GM21360 (cell line): ENCODE results near the gene MVK.

Source experiments
- ATAC-seq: cut with Tn5 transposase; IDR thresholded peaks from one replicate; pipeline ENCODE4 v1.9.1; 2021; ENCODE audit warnings: mild to moderate bottlenecking, moderate library complexity; ENCODE audit not compliant: unreplicated experiment

MVK gene

GRCh38 chr12:109573029-109573913 lies at the start of gene MVK, which contains the start of gene MMAB:
Gene MVK (plus strand): TSS chr12:109573794. CDS start chr12:109574823, 1,029 bp downstream.
Gene MMAB (minus strand): TSS chr12:109573504. CDS start chr12:109573480, 24 bp downstream.
- peak; percentile 89 for ATAC-seq

DNA sequence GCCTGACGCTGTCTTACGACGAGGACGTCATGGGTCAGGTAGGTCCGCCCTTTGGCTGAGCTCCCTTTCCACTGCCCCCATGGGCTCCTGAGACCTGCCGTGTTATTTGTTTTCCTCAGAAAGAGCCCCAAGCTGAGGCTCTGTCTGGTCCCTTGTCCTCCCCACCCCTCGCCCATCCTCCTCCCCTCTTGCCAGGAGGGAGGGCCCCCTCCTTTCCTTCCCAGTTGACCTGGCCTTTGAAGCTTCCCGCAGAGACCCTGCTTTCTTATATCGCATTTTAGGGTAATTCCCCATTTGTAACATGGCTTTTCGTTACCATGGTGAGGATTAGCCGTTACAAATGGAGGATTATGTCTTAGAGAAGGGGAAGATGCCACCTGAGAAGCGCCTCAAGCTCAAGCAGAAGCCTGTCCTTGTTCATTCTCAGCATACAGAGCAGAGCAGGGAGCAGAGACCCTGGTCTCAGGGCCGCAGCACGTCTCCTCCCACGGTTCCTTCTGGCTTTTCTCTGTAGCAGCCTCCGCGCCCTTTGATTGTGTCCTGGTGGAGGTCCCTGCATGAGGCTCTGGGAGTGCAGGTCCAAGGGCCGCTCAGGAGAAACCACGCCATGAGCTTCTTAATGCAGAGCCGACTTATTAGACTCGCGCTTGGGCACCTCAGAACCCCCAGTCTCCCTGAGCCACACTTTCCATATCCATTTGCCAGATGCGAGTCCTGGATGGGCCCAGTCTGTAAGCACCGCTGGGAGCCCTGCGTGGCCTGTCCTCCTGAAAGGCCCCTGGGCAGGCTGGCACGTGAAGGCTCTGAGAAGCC lies 48.9 kb upstream of the MVK start:
- no peak for ATAC-seq

DNA sequence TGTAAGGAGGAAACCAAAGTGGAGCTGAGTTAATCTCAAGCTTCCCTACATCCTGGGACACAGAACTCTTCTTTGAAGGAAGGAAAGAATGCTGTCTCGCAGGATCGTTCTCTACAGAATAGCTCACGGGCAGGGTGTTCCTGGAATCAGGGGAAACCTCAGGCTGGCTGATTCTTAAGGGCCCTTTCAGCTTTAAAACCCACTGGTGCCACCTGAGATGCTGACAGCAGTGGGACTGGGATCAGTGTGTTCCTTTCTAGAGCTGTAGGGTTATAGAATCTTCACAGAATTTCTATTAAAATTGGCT lies 48.4 kb upstream of the MVK start:
- no peak for ATAC-seq

DNA sequence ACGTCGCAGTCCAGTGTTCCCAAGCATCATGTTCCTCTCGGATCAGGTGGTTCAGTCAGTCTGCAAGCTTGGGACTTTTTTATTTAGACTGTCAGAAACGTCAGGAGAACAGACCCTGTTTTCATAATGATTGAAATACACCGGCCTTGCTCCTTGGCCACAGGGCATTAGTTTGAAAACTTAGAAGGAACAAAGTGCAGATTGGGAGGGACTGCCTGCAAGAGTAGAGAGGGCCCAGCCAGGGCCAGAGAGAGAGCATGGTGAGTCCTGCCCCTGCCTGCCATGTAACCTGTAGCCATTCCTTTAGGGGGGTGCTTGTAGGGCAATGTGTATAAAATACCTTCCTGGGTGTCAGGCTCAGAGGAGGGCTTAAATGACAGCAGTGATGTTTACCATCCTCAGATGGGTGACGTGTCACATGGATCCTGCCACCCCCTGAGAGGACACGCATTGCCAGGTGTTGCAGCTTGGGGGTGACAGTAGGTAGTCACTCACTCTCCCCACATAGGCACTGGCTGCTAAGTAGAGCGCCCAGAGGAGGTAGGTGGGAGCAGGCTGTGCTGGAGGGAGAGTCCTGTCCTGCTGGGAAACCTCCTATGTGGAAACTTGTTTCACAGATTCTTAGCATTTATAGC lies 46.0 kb upstream of the MVK start:
- no peak for ATAC-seq

- ATAC-seq = no peak
Measured at GRCh38 chr12:109529691-109530640, 43.6 kb upstream of the MVK start.

- ATAC-seq = no peak
Measured at GRCh38 chr12:109531411-109531810, 42.2 kb upstream of the MVK start.

DNA sequence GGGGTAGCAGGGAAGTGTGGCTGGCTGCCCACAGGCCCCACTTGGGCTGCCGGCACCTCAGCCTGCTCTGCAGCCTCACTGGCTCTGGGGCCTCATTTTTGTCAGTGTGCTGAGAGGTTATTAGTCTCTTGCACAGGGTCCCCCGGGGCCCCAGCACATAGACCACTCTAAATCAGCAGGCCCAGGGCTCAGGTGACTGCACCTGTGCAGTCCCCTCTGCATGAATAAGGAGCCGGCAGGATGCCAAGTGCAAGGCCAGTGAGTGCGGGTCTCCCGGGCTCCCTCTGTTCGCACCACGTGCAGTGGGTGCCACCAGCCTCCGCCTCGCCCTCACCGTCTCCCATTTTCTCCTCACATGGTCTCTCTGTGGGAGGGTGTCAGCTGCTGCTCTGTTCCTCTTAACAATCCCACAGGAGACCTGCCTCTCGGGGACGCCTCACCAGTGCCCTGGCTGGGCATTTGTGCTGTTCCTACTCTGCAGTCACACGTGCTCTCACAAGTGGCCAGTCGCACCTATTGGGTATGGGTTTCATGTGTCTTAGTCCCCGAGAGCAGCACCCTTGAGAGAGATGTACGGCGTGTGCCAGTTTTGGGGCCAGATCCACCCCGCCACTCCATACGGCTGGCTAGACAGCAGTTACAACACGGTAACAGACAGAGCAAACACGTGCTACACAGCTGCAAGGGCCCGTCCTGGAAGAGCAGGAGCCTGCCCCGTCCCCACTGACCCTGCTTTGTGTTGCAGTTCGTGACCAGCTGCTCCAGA lies 40.7 kb upstream of the MVK start:
- no peak for ATAC-seq

GRCh38 chr12:109533487-109533740 lies 40.2 kb upstream of the MVK start:
- ATAC-seq = no peak

GRCh38 chr12:109534456-109534855 lies 39.1 kb upstream of the MVK start:
- ATAC-seq = no peak

- ATAC-seq = no peak
Measured at GRCh38 chr12:109535231-109535862, 38.2 kb upstream of the MVK start.

DNA sequence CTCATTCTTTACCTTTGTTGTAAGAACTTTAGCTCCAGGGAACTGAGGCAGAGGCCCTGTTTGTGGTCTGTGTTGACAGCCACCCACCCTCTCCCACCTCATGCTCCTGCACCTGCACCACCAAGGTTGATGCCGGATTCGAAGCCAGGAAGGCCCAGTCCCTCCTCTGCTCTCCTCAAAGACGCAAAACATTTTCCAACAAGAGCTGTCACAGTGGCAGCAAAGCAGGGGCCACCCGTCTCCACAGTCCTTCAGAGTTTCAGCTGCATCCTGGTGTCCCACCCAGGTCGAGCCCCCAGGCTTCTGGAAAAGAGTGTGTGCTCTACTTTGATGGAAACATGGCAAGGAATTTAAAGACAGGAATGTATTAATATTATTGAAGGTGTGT lies 37.7 kb upstream of the MVK start:
- ATAC-seq = no peak

DNA sequence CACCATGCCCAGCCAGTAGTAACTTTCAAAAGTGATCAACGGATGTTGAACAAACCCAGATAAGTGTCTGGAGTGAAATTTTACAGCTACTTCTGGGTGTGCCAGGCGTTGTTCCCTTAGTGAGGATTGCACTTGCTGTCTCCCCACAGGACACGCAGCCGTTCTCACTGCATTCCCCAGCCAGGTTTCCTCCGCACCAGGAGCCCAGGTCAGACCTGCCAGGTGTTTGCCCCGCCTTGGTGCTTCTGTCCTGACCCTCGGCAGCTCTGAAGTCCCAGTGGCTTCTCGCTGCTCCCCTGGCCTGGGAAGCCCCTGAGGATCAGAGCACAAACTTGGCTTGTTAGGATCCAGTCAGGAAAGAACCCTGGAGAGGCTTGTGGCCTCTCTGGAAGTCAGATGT lies 36.5 kb upstream of the MVK start:
- ATAC-seq = no peak

GRCh38 chr12:109538191-109538863 lies 35.3 kb upstream of the MVK start:
- ATAC-seq = no peak

DNA sequence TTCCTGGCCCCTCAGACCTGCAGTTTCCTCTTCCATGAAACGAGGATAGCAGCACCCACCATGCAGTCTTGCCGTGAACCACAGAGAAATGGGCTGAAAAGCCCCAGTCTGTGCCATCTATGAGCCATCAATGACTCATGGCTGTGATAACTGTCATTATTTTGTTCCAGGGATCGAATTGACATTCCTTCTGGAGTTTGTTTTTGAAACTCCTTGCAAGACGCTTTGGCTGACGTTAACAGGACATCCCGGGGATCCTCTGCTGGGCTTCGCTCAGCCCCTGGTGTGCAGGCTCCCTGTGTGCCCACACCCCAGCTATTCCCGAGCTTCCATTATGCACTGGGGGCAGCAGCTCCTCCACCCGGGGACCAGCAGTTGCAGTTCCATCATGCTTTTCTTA lies 34.1 kb upstream of the MVK start:
- ATAC-seq = no peak

GRCh38 chr12:109540526-109541412 lies 32.8 kb upstream of the MVK start:
- no peak for ATAC-seq

DNA sequence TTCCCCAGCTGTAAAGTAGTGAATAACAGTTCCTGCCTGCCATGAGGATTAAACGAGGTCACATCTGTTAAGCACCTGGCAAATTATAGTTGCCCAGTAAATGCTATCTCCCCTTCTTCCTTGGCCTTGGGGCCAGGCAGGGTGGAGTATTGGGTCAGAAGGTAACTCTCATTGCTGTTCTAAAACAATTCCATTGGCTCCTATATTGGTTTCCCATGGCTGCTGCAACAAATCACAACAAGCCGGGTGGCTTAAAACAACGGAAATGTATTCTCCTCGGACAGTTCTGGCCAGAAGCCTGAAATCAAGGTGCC lies 32.2 kb upstream of the MVK start:
- ATAC-seq = no peak

GRCh38 chr12:109542014-109542413 lies 31.6 kb upstream of the MVK start:
- ATAC-seq = no peak

DNA sequence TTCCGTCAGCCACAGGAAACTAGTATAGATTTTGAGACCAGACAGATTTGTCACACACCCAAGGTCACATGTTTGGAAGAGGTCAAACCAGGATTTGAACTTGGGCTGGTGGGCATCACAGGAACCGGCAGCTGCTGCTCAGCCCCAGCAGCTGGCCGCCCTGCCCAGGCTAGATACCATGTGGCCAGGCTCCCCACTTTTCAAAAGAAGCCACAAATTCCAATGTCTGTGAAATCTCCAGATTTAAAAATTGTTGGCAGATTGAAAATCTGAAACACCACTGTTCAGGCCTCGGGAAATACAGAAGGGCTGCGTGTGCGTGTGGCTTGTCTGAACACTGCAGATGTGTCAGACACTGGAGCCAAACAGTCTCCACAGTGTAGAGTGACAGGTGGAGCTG lies 30.7 kb upstream of the MVK start:
- no peak for ATAC-seq
